ENCODE results near the gene GPR139. TPM values are rescaled to one million over a fixed set of nuclear protein-coding genes. Genes with fewer than 3 reads are reported as not detected.

GPR139 gene
- total RNA-seq, result not detected in 2 replicates

DNA sequence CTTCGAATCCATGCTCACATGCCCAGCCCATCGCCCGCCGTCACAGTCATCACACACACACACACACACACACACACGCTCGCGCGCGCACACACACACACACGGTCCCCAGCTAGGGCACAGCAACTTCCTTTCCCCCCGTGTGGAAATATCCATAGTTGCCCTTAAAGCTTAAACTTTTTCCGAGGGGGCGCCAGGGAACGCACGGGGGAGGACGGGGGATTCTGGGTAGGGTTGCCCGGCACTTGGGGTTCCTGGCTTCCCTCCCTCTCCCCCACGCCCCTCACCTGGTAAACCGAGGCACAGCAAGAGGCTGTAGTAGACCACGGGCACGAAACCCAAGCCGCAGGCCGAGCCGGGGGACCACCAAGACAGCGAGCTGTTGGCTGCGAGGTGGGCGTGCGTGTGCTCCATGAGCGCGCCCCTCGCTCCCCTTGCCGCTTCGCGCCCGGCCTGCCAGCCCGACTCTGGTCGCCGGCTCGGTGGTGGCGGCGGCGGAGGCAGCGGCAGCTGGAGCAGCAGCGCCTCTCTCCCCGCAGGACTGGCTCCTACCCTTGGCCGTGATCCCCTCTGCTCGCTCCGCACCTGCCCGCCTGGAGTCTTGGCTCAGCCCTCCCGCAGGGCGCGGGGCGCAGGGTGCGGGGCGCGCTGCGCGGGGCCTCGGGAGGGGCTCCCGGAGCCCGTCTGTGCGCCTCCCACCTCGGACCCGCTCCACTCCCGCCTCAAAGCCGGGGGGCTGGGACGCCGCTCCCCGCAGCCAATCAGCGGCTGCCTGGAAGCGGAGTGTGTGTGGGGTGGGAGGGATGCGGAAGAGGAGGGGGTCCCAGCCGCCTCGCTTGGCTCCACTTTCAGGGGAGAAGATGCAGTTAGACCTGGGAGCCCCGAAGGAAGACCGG is at the start of gene GPR139:
Gene GPR139 (minus strand): TSS at position 688 of the 896 bp plus-strand sequence. CDS start 274 bp downstream, at position 414.

Other genes starting within 250 kb of the GPR139 start
- gene GPRC5B, start 189.0 kb downstream of the GPR139 start, total RNA-seq, result 5.6 and 18.7 TPM in 2 replicates

Measured in smooth muscle cell of the umbilical artery (primary cell).